Endothelial cell of hepatic sinusoid (primary cell): ENCODE measurements around the gene MSX2.
"Not testable (repeated sequence)": the region's sequence is repeated elsewhere in the genome, so short reads cannot be mapped to it uniquely, and the experiment has no call there.

Source experiments
- in situ Hi-C: cut with HindIII; loops from 2 replicates; pipeline ENCODE4 v1.10.0; 2017; ENCODE audit warnings: low sequenced_read_pairs

The MSX2 gene

DNA sequence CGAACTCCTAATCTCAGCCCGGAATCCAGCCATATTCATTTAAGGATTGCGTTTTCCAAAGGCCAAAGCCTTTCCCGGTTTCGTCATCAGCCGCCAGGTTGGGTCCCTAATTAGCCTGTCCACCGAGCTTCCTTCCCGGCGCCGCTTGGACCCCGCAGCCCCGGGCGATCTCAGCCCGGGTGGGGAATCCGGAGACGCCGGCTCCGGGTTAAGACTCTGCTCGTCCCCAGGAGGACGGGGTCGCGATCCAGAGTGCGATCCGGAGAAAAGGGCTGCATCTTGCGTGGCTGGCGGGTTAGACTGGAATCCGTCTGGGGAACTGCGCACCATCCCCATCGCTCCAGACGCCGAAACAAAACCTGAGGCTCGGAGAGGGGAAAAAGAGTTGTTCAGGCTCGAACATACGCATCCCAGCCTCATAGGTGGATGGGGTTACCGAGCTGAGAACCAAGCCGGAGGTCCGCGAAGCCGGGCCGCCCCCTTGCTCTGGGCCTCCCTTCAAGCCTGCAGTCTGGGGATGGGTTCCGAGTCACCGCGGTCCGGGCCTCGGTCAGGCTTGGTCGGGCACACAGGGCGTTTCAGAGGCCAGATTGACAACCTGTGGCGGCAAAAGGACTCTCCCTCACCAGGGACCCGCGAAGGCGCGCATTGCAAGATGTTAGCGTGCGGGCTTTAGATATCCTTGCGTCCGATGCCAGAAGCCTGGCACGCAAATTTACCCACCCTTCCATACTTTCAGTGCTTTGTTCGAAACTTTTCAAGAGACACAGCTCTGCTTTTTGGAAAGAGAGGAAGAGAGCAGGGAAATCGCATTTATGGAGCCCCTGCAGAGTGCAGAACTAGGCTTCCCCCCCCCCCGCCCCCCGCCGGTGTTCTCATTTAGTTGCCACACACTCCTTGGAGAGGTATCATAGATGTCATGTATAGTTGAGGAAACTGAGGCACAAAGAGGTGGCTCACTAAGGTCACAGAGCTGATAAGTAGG, 7.9 kb downstream of the MSX2 start:
- in situ Hi-C loops, result no loop called here

DNA sequence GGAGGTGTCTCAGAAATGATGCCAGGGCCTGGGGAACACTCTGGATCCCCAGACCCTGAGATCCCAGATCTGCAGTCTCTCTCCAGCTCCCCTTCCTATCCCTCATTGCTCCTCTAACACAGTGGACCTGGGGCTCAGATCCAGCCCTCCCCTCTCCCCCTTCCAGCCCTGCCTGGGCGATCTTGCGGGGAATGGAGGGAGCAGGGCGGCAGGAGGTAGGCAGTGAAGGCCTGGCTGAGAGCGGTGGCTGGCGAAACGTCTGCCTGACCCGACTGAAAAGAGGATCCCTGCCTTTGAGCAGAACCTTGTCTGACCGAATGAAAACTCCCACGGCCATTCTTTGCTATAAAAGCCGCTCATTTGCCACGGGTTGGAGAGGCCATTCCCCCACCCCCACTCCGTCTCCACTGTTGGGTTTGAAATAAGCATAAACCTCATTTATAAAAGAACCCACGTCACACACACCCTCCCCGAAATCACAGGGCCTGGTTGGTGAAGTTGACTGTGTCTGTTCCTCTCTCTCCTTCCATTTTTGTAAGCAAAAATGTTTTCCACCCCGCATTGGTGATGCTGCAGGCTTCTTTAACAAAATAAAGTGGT, 8.8 kb downstream of the MSX2 start:
- in situ Hi-C loops, result no loop called here

DNA sequence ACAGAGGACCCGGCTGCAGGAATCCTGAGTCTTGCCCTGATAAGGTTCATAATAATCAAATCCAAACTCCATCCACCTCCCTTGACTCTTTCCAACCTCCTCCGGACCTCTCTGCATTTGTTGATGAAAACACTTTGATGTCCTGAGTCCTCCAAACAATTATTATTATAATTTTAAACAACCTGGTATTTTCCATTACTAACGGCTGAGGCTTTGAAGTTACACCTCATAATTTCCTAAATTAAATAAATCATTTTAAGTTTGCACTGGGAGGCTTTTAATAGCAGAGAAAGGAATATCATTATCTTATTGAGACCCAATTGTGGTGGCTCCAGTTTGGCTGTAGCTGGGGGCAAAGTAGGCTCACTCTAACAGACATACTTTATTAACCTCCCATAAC, 9.5 kb downstream of the MSX2 start:
- in situ Hi-C loops, result no loop called here

DNA sequence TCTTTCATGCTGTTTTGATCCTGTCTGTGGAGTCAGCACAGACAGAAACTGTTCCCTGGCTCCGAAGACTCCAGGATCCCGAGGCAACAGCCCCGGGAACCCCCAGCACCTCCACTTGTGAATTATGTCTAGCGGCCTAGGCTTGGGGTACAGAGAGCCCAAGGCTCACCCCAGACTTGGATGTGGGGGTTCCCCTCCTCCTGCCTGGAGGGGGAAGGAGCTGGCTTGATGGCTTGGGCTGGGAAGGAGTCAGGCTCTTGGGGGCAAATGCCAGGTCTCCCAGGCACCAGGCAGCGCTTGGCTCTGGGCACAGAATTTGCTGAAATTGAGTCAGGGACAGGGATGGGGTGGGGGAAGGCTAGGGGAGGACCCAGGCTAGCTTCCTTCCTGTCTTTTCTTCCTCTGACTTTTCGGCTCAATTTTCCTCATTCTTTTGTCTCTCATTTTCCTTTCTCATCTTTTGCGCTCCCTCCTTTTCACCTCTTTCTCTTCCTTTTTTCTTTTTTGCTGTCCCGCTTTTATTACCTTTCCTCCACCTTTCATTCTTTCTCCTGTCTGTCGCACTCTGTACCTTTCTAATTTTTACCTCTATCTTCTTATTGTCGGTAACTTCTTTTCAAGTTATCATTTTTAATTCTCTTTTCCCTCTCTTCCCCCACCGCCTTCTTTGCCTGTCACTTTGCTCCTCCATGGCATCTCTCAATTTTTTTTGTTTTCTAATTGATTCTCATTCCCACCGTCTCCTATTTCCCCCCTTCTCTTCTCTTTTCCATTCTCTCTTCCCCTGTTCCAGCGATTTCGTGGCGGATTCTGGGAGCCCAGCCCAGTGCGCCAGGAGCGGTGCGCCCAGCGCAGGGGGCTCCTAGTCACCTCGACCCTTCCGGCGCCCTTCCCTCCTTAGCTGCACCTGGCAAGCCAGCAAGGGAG, 10.5 kb downstream of the MSX2 start:
- in situ Hi-C loops, result no loop called here

DNA sequence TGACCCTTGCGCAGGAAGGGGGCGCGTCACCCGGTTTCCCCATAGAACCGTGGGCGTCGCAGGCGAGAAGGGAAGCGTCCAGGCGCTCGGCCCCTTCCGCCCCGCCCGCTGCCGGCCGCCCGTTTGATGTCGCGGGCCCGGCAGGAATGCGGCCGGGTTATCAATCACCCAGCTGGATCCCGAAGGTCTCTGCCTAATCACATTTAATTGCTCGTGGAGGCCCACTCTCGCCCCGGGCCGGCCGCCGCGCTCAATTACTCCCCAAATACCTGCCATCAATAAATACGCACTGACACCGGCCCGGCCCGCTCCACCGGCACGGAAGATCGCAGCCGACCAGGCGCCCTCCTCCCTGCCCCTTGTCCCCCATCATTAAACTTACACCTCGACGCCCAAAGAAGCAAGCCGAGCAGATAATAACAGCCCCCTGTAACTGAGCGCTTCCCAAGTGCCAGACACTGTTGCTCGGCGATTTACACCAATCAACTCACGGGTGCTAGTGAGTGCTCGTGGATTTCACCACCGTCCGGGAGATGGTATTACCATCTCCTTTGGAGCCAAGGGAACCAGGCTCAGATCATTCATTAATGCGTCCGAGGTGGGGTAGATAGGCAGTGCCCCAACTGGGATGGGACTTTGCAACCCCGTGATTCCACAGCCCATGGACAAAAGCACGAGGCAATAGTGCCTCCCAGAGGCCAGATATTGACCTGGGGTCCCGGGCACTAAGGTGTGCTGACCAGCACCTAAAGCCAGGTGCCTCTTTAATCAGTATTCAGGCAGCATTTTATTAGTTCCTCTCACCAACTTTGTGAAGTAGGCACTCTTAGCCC, 11.3 kb downstream of the MSX2 start:
- in situ Hi-C loops, result no loop called here

DNA sequence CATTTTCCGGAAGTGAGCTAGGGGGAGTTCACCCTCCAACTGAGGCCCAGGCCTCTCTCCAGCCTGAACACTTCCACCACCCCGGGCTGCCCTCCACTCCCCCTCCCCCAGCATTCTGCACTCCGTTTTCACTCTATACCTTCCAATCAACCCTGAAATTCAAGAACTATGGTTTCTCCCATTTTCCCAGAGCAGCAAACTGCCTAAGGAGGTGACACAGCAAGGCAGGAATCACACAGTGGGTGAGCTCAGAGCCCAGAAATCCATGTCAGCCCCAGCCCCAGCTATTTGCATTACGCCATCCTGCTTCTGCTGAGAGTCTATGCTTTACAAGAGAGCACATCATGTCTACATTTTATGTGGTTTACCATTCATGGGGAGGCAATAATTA, 11.9 kb downstream of the MSX2 start:
- in situ Hi-C loops, result no loop called here

DNA sequence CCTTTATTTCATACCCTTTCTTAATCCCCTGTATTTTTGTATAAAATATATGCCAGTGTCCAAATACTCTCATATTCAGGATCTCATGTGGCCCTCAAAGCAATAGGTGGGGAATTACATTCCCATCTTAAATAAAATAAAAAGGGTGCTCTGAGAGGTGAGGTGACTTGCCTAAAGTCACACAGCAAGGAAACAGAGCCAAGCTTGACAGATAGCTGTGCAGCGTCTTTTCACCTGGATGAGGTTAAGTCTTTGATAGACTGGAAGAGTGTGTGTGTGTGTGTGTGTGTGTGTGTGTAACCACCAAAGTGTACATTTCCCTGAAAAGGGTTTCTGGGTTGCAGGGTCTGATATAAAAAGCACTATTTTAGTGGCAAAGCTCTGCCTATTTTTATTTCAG, 12.4 kb downstream of the MSX2 start:
- in situ Hi-C loops, result no loop called here

DNA sequence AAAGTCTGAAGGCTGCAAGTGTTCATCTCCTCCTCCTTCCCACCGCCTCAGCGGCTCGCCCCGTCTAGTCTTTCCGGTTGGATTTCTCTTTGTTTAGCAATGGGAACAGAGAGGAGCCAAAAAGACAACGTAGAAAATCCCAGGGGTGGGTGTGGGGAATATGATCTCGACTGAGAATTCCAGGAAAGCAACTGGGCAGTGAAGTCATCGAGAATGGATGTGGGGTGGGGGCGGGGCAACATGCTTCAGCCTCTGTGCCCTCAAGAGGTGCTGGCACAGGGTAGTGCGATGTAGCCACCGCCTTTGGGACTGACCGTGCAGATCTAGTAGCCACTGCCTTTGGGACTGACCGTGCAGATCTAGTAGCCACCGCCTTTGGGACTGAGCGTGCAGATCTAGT, 12.9 kb downstream of the MSX2 start:
- in situ Hi-C loops, result no loop called here

DNA sequence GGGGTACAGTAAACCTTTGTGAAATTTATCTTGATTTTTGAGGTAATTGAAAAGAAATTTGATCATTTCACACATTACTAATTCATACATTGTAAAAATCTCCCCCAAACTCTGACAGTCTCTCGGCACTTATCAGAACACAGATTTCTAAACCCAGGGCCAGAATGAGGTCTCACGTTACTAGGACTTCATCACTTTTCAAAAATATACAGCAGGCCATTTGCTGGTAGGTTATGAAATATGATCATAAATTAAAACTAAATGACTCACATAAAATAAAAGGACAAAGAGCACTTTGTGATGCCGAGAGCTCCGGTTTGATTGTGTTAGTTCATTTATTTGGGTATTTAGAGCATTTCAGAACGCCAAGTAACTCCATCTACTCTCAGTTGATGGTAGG, 17.0 kb downstream of the MSX2 start:
- in situ Hi-C loops, result no loop called here

DNA sequence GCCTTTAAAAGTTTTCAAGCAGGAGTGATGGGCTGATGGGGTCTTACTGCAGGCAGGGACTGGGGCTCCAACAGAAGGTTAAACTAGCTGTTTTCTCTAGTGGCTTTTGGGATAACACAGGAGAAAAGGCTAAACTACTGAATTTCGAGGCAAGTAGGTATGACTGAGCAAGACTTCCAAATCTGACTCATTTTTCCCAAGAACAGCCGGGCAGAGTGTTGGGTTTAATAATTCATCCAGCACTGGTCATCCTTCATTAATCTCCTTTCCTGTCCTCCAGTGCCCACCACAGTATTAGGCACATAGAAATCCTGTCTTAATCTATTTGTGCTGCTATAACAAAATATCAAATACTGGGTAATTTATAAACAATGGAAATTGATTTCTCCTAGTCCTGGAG, 20.5 kb downstream of the MSX2 start:
- in situ Hi-C loops, result no loop called here

DNA sequence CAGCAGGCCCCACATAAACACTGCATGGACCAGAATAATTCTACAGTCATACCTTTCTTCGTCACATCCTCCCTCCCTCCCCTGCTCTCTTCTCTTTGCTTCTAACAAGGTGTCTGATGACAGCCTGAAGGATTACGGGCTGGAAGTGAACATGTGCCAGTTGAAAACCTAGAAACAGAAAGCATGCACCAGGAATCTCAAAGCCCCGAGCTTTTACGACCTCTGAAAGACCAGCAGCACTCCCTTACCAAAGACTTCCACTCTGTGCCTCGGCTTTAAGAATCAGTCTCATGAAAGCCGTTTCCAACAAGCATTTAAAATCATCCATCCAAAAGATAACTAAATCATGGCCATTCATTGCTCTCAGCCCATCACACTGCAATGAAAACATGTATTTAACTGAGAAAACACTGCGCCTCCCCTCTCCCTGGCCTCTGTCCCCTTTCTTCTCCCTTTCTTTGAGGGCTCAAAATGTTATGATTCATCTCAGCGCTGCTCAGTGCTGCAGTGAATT, 21.3 kb downstream of the MSX2 start:
- in situ Hi-C loops, result no loop called here

DNA sequence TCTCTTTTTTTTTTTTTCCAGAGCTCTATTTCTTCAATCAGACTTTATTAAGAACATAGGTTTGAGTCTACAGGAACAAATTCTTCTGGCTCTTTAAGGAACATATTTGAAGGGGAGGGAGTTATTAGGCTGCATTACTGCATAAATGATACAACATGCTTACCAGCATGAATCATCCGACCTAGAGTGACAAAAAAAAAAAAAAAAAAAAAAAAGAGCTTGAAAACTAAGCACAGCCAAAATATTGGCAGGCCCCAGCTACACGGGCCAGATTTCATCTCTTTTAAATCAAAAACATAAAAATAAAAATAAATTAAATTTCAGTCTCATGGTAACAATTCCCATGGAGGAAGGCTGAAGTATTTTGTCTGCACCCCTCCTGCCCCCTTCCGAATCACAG, 26.3 kb downstream of the MSX2 start:
- in situ Hi-C loops, result no loop called here

DNA sequence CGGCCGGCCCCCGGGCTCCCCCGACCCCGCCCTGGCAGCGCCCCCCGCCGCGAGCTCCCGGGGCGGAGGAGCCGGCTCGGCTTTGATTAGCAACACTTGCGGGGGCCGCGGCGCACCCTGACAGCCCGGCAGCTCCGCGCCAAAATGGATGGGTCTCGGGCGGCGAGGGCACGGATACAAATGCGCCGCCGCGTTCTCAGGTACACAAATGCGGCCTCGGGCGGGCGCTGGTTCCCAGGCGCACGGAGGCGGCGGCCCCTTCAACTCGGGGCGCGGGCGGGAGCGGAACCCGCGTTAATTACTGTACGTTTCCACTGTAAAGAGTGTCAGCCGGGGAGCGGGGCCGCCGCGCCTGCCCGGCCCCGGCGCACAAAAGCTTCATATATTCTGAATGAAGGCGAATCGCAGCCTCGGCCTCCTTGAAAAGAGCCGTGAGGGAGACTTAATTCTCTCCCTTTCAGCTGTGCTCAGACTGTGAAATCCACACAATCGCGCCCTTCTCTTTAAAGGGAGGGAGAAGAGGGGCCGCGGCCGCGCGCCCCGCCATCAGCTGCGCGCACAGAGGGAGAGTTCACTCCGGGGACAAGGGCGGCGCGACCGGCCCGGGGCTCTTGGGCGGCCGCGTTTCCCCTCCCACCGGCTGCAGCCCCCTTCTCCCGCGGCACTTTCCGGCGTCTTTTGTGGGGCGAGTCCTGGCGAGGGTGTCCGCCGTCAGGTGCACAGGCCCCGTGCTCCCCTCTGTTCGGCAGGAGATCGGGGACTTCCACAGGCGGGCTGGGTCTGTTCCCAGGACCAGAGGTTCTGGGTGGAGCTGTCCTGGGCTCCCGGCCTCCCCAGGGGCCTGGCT, 27.0 kb downstream of the MSX2 start:
- in situ Hi-C loops, result no loop called here

DNA sequence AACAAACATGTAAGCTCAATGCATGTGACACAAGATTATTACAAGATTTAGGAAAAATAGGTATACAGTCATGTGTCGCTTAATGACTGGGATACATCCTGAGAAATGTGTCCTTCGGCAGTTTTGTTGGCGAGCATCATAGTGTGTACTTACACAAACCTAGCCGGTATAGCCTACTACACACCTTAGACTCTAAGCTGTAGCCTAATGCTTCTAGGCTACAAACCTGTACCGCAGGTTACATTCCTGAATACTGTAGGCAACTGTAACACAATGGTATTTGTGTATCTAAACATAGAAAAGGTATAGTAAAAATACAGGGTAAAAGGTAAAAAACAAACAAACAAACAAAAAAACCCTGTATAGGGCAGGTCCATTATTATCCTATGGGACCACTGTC, 27.7 kb downstream of the MSX2 start:
- in situ Hi-C loops, result no loop called here

DNA sequence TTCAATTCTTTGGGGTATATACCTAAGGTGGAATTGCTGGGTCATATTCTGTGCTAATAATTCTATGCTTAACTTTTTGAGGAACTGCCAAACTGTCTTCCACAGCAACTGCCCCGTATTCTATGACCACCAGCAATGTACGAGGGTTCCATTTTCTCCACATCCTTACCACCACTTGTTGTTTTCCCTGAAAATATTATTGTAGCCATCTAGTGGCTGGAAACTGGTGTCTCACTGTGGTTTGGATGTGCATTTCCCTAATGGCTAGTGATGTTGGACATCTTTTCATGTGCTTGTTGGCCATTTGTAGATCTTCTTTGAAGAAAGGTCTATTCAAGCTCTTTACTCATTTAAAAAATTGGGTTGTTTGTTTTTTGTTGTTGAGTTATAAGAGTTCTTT, 30.7 kb downstream of the MSX2 start:
- in situ Hi-C loops, result no loop called here

DNA sequence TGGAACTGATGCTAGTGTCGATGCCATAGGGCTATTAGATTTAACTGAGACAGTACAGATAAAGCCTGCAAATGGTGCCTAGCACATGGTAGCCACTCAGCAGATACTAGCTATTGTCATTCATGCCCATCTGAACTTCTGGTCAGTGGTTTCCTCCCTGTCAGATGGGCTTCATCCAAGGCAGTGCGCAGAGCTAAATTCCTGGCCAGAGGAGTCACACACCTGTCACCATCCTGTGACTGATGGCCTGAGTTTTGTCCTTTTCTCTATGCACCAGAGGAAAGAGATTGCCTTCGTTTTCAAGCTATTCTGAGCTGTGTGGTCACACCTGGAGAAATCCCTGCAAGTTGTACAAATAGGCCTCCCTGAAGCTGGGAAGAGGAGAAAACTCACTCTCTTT, 34.7 kb downstream of the MSX2 start:
- in situ Hi-C loops, result no loop called here

DNA sequence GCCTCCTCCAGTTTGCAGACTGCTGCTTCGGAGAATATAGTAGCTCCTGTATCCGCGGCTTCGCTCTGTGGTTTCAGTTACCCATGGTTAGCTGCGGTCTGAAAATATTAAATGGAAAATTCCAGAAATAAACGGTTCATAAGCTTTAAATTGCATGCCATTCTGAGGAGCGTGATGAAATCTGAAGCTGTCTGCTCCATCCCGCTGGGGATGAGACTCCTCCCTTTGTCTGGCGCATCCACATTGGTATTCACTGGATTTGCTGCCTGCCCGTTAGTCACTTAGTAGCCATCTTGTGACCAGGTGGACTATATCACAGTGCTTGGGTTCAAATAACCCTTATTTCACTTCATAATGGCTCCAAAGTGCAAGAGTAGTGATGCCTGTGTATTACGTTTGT, 36.3 kb downstream of the MSX2 start:
- in situ Hi-C loops, result no loop called here

DNA sequence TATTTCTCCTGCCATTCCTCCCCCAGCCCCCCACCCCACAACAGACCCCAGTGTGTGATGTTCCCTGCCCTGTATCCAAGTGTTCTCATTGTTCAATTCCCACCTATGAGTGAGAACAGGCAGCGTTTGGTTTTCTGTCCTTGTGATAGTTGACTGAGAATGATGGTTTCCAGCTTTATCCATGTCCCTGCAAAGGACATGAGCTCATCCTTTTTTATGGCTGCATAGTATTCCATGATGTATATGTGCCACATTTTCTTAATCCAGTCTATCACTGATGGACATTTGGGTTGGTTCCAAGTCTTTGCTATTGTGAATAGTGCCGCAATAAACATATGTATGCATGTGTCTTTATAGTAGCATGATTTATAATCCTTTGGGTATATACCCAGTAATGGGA, 37.0 kb downstream of the MSX2 start:
- in situ Hi-C loops, result not testable (repeated sequence)

DNA sequence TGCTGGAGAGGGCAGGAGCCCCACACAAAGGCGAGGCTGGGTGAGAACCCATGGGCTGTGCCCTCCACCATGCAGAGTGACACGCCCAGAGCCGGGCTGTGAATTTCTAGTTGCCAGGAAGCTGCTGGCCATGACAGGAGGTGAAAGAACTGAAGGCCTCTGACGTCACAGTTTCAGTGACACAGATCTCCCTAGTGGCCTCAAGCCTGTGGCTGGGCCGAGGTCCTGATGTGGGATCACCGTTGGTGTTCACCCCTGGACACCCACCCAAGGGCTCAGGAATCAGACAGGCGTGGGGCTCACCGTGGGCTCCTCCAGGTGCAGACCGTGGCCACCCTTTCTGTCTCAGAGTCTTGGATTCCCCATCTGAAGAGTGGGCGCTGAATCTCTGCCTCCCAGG, 39.9 kb downstream of the MSX2 start:
- in situ Hi-C loops, result no loop called here
